RWPE2 (cell line): Measurements from ENCODE around the gene CHRNA9.
A peak's percentile ranks its signal among the peaks of the same experiment; 100 is the strongest.
"Not testable (repeated sequence)": the region's sequence is repeated elsewhere in the genome, so short reads cannot be mapped to it uniquely, and the experiment has no call there.

Experiments used
- ATAC-seq: fragments of 200-7000 bp; cut with Tn5 transposase; 3 replicates; pipeline ENCODE4 v1.9.1; 2021; ENCODE audit warnings: low read depth
- DNase-seq: peaks from one replicate; pipeline ENCODE4 v3.0.0-alpha.2; 2020; ENCODE audit warnings: low spot score
- H3K27ac ChIP-seq: fragments of 450-650 bp; 2 replicates; pipeline ENCODE4 v1.5.1; 2017; ENCODE audit warnings: mild to moderate bottlenecking; ENCODE audit not compliant: poor library complexity, severe bottlenecking
- H3K27me3 ChIP-seq: fragments of 250-450 bp; sonication (Bioruptor Pico); 2 replicates; pipeline ENCODE4 v1.5.1; 2021; ENCODE audit warnings: mild to moderate bottlenecking, moderate library complexity; ENCODE audit not compliant: insufficient read depth, poor library complexity, severe bottlenecking
- H3K36me3 ChIP-seq: fragments of 250-450 bp; sonication (Bioruptor Pico); 2 replicates; pipeline ENCODE4 v1.5.1; 2020; ENCODE audit warnings: low read depth, mild to moderate bottlenecking, moderate library complexity
- H3K4me1 ChIP-seq: fragments of 250-450 bp; sonication (Bioruptor Pico); 2 replicates; pipeline ENCODE4 v1.5.1; 2021; ENCODE audit warnings: mild to moderate bottlenecking, moderate library complexity; ENCODE audit not compliant: insufficient read depth, poor library complexity, severe bottlenecking
- H3K4me3 ChIP-seq: fragments of 250-450 bp; sonication (Bioruptor Pico); 2 replicates; pipeline ENCODE4 v1.5.1; 2021; ENCODE audit warnings: mild to moderate bottlenecking, moderate library complexity; ENCODE audit not compliant: severe bottlenecking
- H3K9me3 ChIP-seq: fragments of 250-450 bp; sonication (Bioruptor Pico); 2 replicates; pipeline ENCODE4 v1.5.1; 2021; ENCODE audit warnings: mild to moderate bottlenecking, moderate library complexity; ENCODE audit not compliant: severe bottlenecking
- CTCF ChIP-seq: fragments of 450-650 bp; IDR thresholded peaks from one replicate; pipeline ENCODE4 v1.5.1; 2017; ENCODE audit warnings: mild to moderate bottlenecking, moderate library complexity; ENCODE audit not compliant: poor library complexity, severe bottlenecking

Gene CHRNA9

GRCh38 chr4:40334591-40335524 lies at the start of gene CHRNA9:
Gene CHRNA9 (plus strand): TSS chr4:40335333. CDS start chr4:40335468, 135 bp downstream.
- H3K27me3 ChIP-seq, result no peaks in the 10 kb centered on the region
- DNase-seq, result no peak
- no peaks in the 10 kb centered on the region for H3K9me3 ChIP-seq
- H3K4me3 ChIP-seq, result no peak within 1 kb of the TSS
- peaks cover 24% of the 10 kb centered on the region for H3K4me1 ChIP-seq
- no peak for TF ChIP-seq CTCF
- ATAC-seq, result peak; percentile 5; the same call in 1 of the 3 replicates
- H3K36me3 ChIP-seq, result no peaks in the 10 kb centered on the region
- peak within 1 kb of the TSS; percentile 60 for H3K27ac ChIP-seq

GRCh38 chr4:40285692-40286091 lies 49.4 kb upstream of the CHRNA9 start:
- no peak for TF ChIP-seq CTCF

GRCh38 chr4:40288566-40288965 lies 46.6 kb upstream of the CHRNA9 start:
- ATAC-seq (no peak), DNase-seq (no peak)
- Histone ChIP-seq H3K4me3 (no peak overlapping the region), H3K36me3 (no peaks in the 10 kb centered on the region), H3K9me3 (no peaks in the 10 kb centered on the region), H3K27ac (no peak overlapping the region), H3K27me3 (no peaks in the 10 kb centered on the region), H3K4me1 (peaks cover 15% of the 10 kb centered on the region)
- no peak for TF ChIP-seq CTCF

More at GRCh38 chr4:40285692-40286091, 49.4 kb upstream of the CHRNA9 start:
- Histone ChIP-seq H3K9me3 (no peaks in the 10 kb centered on the region), H3K27me3 (no peaks in the 10 kb centered on the region), H3K27ac (no peak overlapping the region), H3K4me3 (no peak overlapping the region), H3K4me1 (peaks cover 8% of the 10 kb centered on the region), H3K36me3 (no peaks in the 10 kb centered on the region)
- DNase-seq (no peak), ATAC-seq (no peak)

- no peak for ATAC-seq
- H3K4me3 ChIP-seq, result no peak overlapping the region
These were observed 45.6 kb upstream of the CHRNA9 start for GRCh38 chr4:40289366-40290188.

GRCh38 chr4:40290611-40291186 lies 44.4 kb upstream of the CHRNA9 start:
- Histone ChIP-seq H3K27ac (peak overlapping the region; percentile 51), H3K4me1 (peaks cover 12% of the 10 kb centered on the region)
- H3K27me3 ChIP-seq, DNase-seq, H3K4me3 ChIP-seq, H3K36me3 ChIP-seq, H3K9me3 ChIP-seq: not testable (repeated sequence)
- ATAC-seq, result peak; percentile 56; the same call in 2 of the 3 replicates

More at GRCh38 chr4:40289366-40290188, 45.6 kb upstream of the CHRNA9 start:
- peak overlapping the region; percentile 51 for H3K27ac ChIP-seq
- peaks cover 12% of the 10 kb centered on the region for H3K4me1 ChIP-seq
- DNase-seq, result no peak
- H3K9me3 ChIP-seq, result no peaks in the 10 kb centered on the region
- no peaks in the 10 kb centered on the region for H3K27me3 ChIP-seq
- TF ChIP-seq CTCF, result no peak
- no peaks in the 10 kb centered on the region for H3K36me3 ChIP-seq
